Measurements from ENCODE around the gene LLGL2.

The LLGL2 gene

GRCh38 chr17:75594499-75595283, 69.2 kb downstream of the LLGL2 start:
- no peak for DNase-seq

- no peak for DNase-seq
Measured at GRCh38 chr17:75595284-75595919, 69.9 kb downstream of the LLGL2 start.

- no peak for DNase-seq
Measured at GRCh38 chr17:75595920-75596313, 70.4 kb downstream of the LLGL2 start.

GRCh38 chr17:75596320-75597087, 71.0 kb downstream of the LLGL2 start:
- DNase-seq = no peak

GRCh38 chr17:75601057-75601987, 75.8 kb downstream of the LLGL2 start:
- DNase-seq = peak; percentile 60

GRCh38 chr17:75602644-75603043, 77.1 kb downstream of the LLGL2 start:
- DNase-seq = no peak

GRCh38 chr17:75603123-75603522, 77.6 kb downstream of the LLGL2 start:
- DNase-seq = no peak

GRCh38 chr17:75604034-75604695, 78.7 kb downstream of the LLGL2 start:
- no peak for DNase-seq

- no peak for DNase-seq
Measured at GRCh38 chr17:75605790-75606189, 80.3 kb downstream of the LLGL2 start.

GRCh38 chr17:75607086-75607485, 81.6 kb downstream of the LLGL2 start:
- DNase-seq = no peak

GRCh38 chr17:75610103-75610984, 84.8 kb downstream of the LLGL2 start:
- no peak for DNase-seq

- DNase-seq = no peak
Measured at GRCh38 chr17:75611851-75612429, 86.4 kb downstream of the LLGL2 start.

GRCh38 chr17:75612906-75613626, 87.6 kb downstream of the LLGL2 start:
- DNase-seq = no peak

GRCh38 chr17:75614006-75614405, 88.5 kb downstream of the LLGL2 start:
- no peak for DNase-seq

- no peak for DNase-seq
Measured at GRCh38 chr17:75614556-75615270, 89.2 kb downstream of the LLGL2 start.

- no peak for DNase-seq
Measured at GRCh38 chr17:75615301-75615700, 89.8 kb downstream of the LLGL2 start.

- DNase-seq = no peak
Measured at GRCh38 chr17:75616521-75617122, 91.1 kb downstream of the LLGL2 start.

GRCh38 chr17:75617218-75617617, 91.7 kb downstream of the LLGL2 start:
- DNase-seq = no peak

GRCh38 chr17:75617675-75618074, 92.2 kb downstream of the LLGL2 start:
- no peak for DNase-seq
